ENCODE data around the gene OR1E2.
A peak's percentile ranks its signal among the peaks of the same experiment; 100 is the strongest.
"Not testable (repeated sequence)": the region's sequence is repeated elsewhere in the genome, so short reads cannot be mapped to it uniquely, and the experiment has no call there.

The OR1E2 gene

DNA sequence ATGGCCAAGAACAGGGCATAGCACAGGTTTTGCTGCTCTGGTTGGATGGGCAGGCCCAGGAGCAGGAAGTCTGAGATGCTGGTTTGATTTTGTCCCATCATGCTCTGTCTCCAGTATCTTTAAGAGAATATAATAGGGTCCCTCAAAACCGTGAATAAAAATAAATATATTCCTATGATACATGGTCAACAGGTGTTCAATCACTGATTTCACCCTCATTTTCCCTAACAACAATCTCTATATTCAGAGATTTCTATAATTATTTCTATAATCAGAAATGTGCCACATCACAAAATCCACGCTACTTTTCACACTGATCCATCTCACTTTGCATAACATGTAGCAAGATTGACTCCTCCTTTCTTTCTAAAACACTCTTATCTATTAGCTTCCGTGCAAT lies at the start of gene OR1E2:
Gene OR1E2, minus strand, starts transcription at position 101 of the 400 bp plus-strand sequence. Its CDS starts 0 bp downstream, at position 101.
- DNase-seq (no peak), ATAC-seq (no peak)

DNA sequence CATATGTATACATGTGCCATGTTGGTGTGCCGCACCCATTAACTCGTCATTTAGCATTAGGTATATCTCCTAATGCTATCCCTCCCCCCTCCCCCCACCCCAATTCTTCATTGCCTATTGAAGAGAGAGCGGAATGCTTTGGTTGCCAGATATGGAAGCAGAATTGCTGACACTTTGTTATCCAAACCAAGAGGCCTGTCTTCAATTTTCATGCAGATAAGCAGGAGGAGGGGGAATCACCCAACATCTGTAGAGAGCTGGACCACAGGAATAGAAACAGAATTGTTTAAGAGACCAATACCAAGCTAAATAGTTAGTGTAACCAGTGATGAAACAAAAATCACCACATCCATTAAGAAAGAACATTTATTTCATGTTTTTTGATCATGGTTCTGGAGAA lies 49.2 kb upstream of the OR1E2 start:
- no peak for DNase-seq
- no peak for ATAC-seq

- DNase-seq (no peak), ATAC-seq (no peak)
Observed at GRCh38 chr17:3479988-3480387, 46.3 kb upstream of the OR1E2 start.

GRCh38 chr17:3475812-3476610 lies 42.4 kb upstream of the OR1E2 start, which contains the start of gene ASPA:
ASPA (plus strand) TSS chr17:3475997; CDS start chr17:3476160, 163 bp downstream.
- DNase-seq, result no peak
- no peak for ATAC-seq

- ATAC-seq, result no peak
Observed at GRCh38 chr17:3475251-3475685, 41.6 kb upstream of the OR1E2 start.

GRCh38 chr17:3474212-3474611 lies 40.6 kb upstream of the OR1E2 start:
- ATAC-seq, result no peak
- DNase-seq, result no peak

More at GRCh38 chr17:3475251-3475685, 41.6 kb upstream of the OR1E2 start:
- DNase-seq, result no peak

DNA sequence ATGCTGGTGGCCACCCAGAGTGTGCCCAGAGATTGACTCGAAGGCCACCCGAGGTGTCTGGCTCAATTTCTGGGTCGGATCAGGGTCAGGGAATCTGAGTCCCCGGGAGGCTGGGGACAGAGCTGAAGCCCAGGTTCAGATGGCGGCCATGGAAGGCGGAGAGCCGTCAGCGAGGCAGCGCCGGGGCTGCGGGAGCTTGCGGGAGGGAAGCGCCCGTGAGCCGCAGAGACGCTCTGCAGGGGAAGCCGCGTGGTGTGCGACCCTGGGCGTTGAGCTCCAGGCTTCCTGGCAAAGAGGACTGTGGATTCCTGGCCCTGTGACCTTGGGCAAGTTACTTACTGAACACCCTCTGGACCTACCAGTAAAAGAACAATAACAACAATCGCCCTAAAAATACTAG lies 38.5 kb upstream of the OR1E2 start:
- ATAC-seq (no peak), DNase-seq (no peak)

DNA sequence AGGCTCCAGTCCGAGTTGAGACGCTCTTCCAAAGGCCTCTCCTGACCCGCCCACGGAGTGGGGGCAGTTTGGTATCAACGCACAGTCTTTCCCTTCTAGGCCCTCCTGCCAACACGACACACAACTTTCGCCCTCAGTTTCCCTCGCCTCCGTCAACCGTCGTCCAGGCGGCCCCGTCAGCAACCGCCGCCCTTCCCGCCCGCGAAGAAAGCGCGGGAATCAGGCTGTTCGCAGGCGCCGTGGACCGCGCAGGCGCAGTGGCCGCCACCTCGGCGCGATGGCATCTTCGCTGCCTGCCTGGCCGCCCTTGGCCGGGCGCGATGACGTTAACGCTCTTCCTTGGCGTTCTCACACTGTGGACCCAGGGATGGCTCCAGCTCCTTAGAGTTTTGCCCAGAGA lies 38.0 kb upstream of the OR1E2 start, which contains the start of gene SPATA22:
Gene SPATA22, minus strand, starts transcription at position 221 of the 400 bp plus-strand sequence. CDS start 2,494 bp downstream, outside the sequence.
- no peak for ATAC-seq

DNA sequence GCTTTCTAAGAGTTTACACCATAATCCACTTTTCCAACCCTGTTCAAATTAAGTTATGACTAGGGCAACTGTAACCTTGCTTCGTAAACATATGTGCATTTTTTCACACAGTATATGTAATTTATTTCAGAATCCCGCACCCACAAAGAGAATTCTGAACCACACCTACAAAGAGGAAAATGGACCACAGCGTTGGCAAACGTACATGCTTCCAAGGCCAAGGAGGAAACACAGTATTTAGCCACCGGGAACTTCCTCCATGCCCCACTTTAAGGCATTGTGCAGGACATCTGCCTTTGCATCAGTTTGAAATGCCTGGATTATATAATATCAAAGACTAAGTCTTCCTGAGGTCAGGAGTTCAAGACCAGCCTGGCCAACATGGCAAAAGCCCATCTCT lies 35.9 kb upstream of the OR1E2 start:
- no peak for DNase-seq
- ATAC-seq, result no peak

More for the DNA sequence above, 38.0 kb upstream of the OR1E2 start, which contains the start of gene SPATA22:
- DNase-seq, result no peak

GRCh38 chr17:3466355-3466754 lies 32.7 kb upstream of the OR1E2 start:
- not testable (repeated sequence) for ATAC-seq, DNase-seq

- DNase-seq (no peak), ATAC-seq (no peak)
Observed at GRCh38 chr17:3448059-3448665, 14.5 kb upstream of the OR1E2 start.

DNA sequence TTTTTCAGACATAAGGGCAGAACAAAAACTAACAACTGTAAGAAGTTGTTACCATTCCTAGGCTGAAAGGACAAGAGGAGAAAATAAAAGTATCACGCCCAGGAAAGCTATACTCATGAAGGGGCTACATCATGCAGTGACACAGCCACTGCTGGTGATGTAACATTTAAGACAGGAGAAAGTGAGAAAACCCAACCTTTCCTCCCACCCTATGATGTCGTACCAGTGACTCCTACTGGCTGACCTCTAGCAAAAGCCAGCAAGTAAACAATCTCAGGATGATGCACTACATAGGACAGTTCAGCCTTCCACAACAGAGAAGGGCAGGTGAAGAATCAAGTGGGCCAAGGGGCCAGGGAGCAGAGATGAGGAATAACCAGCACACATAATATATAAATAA lies 14.0 kb upstream of the OR1E2 start:
- no peak for DNase-seq

DNA sequence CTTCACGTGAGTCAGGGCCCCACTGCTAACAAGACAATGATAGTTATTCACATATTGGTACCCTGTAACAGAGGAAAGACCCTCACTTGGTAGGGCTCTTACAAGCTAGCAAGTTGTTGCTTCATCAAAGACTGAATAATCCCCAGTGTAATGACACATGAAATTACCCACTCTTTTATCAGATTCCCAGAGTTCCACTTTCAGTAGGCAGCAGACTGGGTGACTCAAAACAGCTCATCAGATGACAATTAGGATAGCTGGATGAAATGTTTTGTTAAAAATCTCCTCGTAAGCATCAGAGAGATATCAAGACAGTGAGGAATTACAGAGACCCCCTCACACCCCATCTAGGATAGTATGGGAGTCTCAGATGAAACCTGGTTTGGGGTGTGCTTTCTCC lies 6.8 kb upstream of the OR1E2 start:
- no peak for ATAC-seq
- no peak for DNase-seq

More for the DNA sequence above, 14.0 kb upstream of the OR1E2 start:
- ATAC-seq, result no peak

GRCh38 chr17:3438368-3438767 lies 4.7 kb upstream of the OR1E2 start:
- DNase-seq, result no peak
- ATAC-seq, result no peak

DNA sequence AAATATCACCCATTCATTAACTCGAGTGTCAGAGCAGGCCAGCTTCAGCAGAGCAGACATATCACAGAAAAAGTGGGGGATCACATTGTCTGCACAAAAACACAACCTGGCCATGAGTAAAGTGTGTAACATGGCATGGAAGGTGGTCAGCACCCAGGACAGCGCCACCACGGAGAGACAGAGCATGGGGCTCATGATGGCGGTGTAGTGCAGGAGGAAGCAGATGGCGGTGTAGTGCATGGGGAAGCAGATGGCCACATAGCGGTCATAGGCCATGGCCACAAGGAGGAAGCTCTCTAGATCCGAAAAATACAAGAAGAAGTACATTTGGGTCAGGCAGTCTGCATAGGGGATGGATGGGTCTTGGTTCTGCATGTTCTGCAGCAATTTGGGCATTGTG lies 426 bp downstream of the OR1E2 start:
- ATAC-seq, result not testable (repeated sequence)
- DNase-seq, result peak; percentile 16

- no peak for ATAC-seq
- no peak for DNase-seq
Observed at GRCh38 chr17:3418222-3418621, 15.4 kb downstream of the OR1E2 start.

GRCh38 chr17:3415610-3416009 lies 18.0 kb downstream of the OR1E2 start:
- no peak for ATAC-seq
- DNase-seq, result no peak

DNA sequence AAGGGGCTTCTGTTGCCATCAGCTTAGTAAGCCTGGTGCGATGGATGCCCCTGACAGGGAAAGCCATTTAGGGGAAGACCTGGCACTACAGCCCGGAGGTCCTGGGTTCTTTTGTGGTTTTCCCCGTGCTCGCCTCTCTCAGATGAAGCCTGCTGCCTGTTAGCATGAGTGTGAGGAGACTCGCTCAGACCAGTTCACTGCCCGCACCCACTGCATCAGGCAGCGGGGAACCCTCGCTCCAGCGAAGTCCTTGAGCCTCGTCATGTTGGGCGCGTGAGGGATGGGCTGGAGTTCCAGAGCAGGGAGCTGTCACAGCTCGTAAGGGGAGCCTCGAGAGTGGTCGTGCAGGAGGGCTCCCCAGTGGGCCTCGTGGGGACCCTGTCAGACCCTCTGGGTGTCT lies 21.4 kb downstream of the OR1E2 start:
- not testable (repeated sequence) for ATAC-seq, DNase-seq

- no peak for ATAC-seq
- DNase-seq, result no peak
Observed at GRCh38 chr17:3411070-3411469, 22.6 kb downstream of the OR1E2 start, which contains the start of gene OR3A3. OR3A3 (plus strand) TSS chr17:3411370.

DNA sequence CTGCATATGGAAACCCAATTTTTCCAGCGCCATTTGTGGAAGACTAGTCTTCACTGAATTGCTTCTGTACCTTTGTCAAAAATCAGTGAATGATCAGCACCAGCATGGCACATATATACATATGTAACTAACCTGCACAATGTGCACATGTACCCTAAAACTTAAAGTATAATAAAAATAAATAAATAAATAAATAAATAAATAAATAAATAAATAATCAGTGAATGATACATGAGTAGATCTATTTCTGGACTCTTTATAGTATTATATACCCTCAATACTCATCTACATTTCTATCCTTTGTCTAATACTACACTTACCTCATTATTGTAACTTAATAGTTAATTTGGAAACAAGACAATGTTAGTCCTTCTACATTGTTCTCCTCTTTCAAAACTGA lies 29.8 kb downstream of the OR1E2 start:
- not testable (repeated sequence) for DNase-seq, ATAC-seq

- DNase-seq (no peak), ATAC-seq (no peak)
Observed at GRCh38 chr17:3401786-3402185, 31.9 kb downstream of the OR1E2 start.

DNA sequence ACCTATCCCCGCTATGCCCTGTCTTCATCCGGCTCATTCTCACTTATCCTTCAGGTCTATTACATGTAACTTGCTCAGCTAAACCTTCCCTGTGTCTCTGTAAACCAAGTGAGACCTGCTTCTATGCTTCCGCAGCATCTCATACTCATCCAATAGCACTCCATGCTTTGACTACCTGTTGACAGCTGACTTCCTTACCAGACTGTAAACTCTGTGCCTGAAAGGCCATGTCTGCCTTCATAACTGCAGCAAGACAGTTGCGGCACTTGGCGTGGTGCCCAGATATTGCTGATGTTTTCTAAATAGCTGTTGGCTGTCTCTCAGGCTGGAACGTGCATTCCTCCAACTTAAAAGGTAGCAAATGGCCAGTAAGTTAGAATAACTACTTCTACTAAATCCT lies 33.6 kb downstream of the OR1E2 start:
- no peak for ATAC-seq
- DNase-seq, result no peak

- no peak for DNase-seq
- ATAC-seq, result no peak
Observed at GRCh38 chr17:3398310-3398709, 35.3 kb downstream of the OR1E2 start, which contains the start of gene OR1E1. OR1E1 (minus strand) TSS chr17:3398410; CDS start chr17:3398410, 0 bp downstream.
